Astrocyte (in vitro differentiated cells and primary cell): ENCODE data around the gene WWC2.

Experiments
- CTCF ChIP-seq: IDR thresholded peaks from 2 replicates; pipeline ENCODE4 v1.5.1; 2011; ENCODE audit warnings: low read depth, mild to moderate bottlenecking, inconsistent platforms, low read length, moderate library complexity; ENCODE audit not compliant: insufficient read depth
- EZH2 ChIP-seq: IDR thresholded peaks from 2 replicates; pipeline ENCODE4 v1.6.1; 2012; ENCODE audit warnings: mild to moderate bottlenecking, low read length, inconsistent platforms; ENCODE audit not compliant: insufficient read depth

- TF ChIP-seq CTCF (no peak), EZH2 (no peak)
These were observed 201.0 kb downstream of the WWC2 start for GRCh38 chr4:183300070-183300469.
